NCI-H2107 treated with DMSO at 0.1 percent for 48 hours (cell line): Measurements from ENCODE around the gene LY6G6D.
A peak's percentile ranks its signal among the peaks of the same experiment; 100 is the strongest.

ENCODE experiments used
- DNase-seq: peaks from one replicate; lab custom pipeline; 2025; ENCODE audit not compliant: unreplicated experiment; lab: John Stamatoyannopoulos, UW

The LY6G6D gene

GRCh38 chr6:31715022-31715958 lies at the start of gene LY6G6D:
TSS of gene LY6G6D (plus strand) at chr6:31715348. CDS start at chr6:31715356, 8 bp downstream.
- DNase-seq, result no peak

- peak; percentile 94 for DNase-seq
Observed at GRCh38 chr6:31665501-31666336, 49.4 kb upstream of the LY6G6D start, which contains the start of gene CSNK2B. TSS of gene CSNK2B (plus strand) at chr6:31666080. CDS start at chr6:31666832, 752 bp downstream.

GRCh38 chr6:31666337-31666965 lies 48.7 kb upstream of the LY6G6D start:
- DNase-seq, result no peak

- no peak for DNase-seq
Observed at GRCh38 chr6:31669676-31670075, 45.5 kb upstream of the LY6G6D start, which contains the start of gene LY6G5B. TSS of gene LY6G5B (plus strand) at chr6:31669976. CDS start at chr6:31670951, 975 bp downstream.

GRCh38 chr6:31676322-31676903 lies 38.7 kb upstream of the LY6G6D start:
- DNase-seq, result no peak

GRCh38 chr6:31676904-31677303 lies 38.2 kb upstream of the LY6G6D start:
- no peak for DNase-seq

- DNase-seq, result no peak
Observed at GRCh38 chr6:31677955-31678354, 37.2 kb upstream of the LY6G6D start.

GRCh38 chr6:31680226-31681134 lies 34.7 kb upstream of the LY6G6D start, which contains the start of gene LY6G5C:
TSS of gene LY6G5C (minus strand) at chr6:31681067. CDS start at chr6:31680373, 694 bp downstream.
- DNase-seq, result peak; percentile 46

GRCh38 chr6:31681135-31681671 lies 33.9 kb upstream of the LY6G6D start:
- DNase-seq, result peak; percentile 21

GRCh38 chr6:31683591-31683990 lies 31.6 kb upstream of the LY6G6D start:
- DNase-seq, result no peak

- DNase-seq, result no peak
Observed at GRCh38 chr6:31686483-31686882, 28.7 kb upstream of the LY6G6D start.

- no peak for DNase-seq
Observed at GRCh38 chr6:31687321-31687720, 27.8 kb upstream of the LY6G6D start.

GRCh38 chr6:31687860-31688693 lies 27.1 kb upstream of the LY6G6D start:
- DNase-seq, result no peak

GRCh38 chr6:31689249-31690110 lies 25.7 kb upstream of the LY6G6D start:
- no peak for DNase-seq

- DNase-seq, result no peak
Observed at GRCh38 chr6:31690231-31691077, 24.7 kb upstream of the LY6G6D start.

GRCh38 chr6:31691078-31691463 lies 24.1 kb upstream of the LY6G6D start:
- no peak for DNase-seq
